ENCODE data around the gene CTIF.
"Not testable (repeated sequence)": the region's sequence is repeated elsewhere in the genome, so short reads cannot be mapped to it uniquely, and the experiment has no call there.

Gene CTIF

GRCh38 chr18:48708807-48709206 lies 170.0 kb downstream of the CTIF start:
- DNase-seq (ENCODE audit: low spot score), result no peak

- no peak for DNase-seq (ENCODE audit: low spot score)
Observed at GRCh38 chr18:48709371-48710062, 170.7 kb downstream of the CTIF start.

GRCh38 chr18:48711651-48712486 lies 173.0 kb downstream of the CTIF start:
- DNase-seq (ENCODE audit: low spot score), result peak; percentile 21

- no peak for DNase-seq (ENCODE audit: low spot score)
Observed at GRCh38 chr18:48713309-48713708, 174.5 kb downstream of the CTIF start.

- no peak for DNase-seq (ENCODE audit: low spot score)
Observed at GRCh38 chr18:48714873-48715272, 176.0 kb downstream of the CTIF start.

- no peak for DNase-seq (ENCODE audit: low spot score)
Observed at GRCh38 chr18:48715711-48716361, 177.0 kb downstream of the CTIF start.

- not testable (repeated sequence) for DNase-seq (ENCODE audit: low spot score)
Observed at GRCh38 chr18:48717227-48717626, 178.4 kb downstream of the CTIF start.

GRCh38 chr18:48718251-48718959 lies 179.6 kb downstream of the CTIF start:
- DNase-seq (ENCODE audit: low spot score), result no peak

GRCh38 chr18:48719388-48719787 lies 180.6 kb downstream of the CTIF start:
- DNase-seq (ENCODE audit: low spot score), result no peak

GRCh38 chr18:48719974-48720654 lies 181.3 kb downstream of the CTIF start:
- DNase-seq (ENCODE audit: low spot score), result no peak

GRCh38 chr18:48720655-48721025 lies 181.8 kb downstream of the CTIF start:
- no peak for DNase-seq (ENCODE audit: low spot score)

GRCh38 chr18:48721312-48721711 lies 182.5 kb downstream of the CTIF start:
- DNase-seq (ENCODE audit: low spot score), result no peak

GRCh38 chr18:48723016-48723415 lies 184.2 kb downstream of the CTIF start:
- no peak for DNase-seq (ENCODE audit: low spot score)

- no peak for DNase-seq (ENCODE audit: low spot score)
Observed at GRCh38 chr18:48723837-48724236, 185.0 kb downstream of the CTIF start.

- no peak for DNase-seq (ENCODE audit: low spot score)
Observed at GRCh38 chr18:48724442-48724841, 185.6 kb downstream of the CTIF start.

GRCh38 chr18:48724939-48725338 lies 186.1 kb downstream of the CTIF start:
- no peak for DNase-seq (ENCODE audit: low spot score)

- DNase-seq (ENCODE audit: low spot score), result no peak
Observed at GRCh38 chr18:48725562-48725961, 186.7 kb downstream of the CTIF start.

GRCh38 chr18:48727681-48728080 lies 188.8 kb downstream of the CTIF start:
- DNase-seq (ENCODE audit: low spot score), result no peak

- peak; percentile 34 for DNase-seq (ENCODE audit: low spot score)
Observed at GRCh38 chr18:48728204-48728833, 189.5 kb downstream of the CTIF start.

- no peak for DNase-seq (ENCODE audit: low spot score)
Observed at GRCh38 chr18:48729404-48729803, 190.6 kb downstream of the CTIF start.

GRCh38 chr18:48730010-48730409 lies 191.2 kb downstream of the CTIF start:
- no peak for DNase-seq (ENCODE audit: low spot score)

Data from RKO (cell line).